A549 (cell line): Measurements from ENCODE around the gene UBE2H.

ENCODE experiments used
- BHLHE40 ChIP-seq: IDR thresholded peaks from 2 replicates; pipeline ENCODE4 v1.6.1; 2012; ENCODE audit warnings: low read depth, low read length, inconsistent platforms
- CHD2 ChIP-seq: fragments of 150-350 bp; IDR thresholded peaks from 2 replicates; pipeline ENCODE4 v1.6.1; 2014; ENCODE audit warnings: low read length; ENCODE audit not compliant: partially characterized antibody
- EP300 ChIP-seq, 2 experiments: fragments of >200 bp; sonication (Bioruptor Twin); formaldehyde crosslinking; IDR thresholded peaks; 2 replicates in 1 of 2; 3 replicates in 1 of 2; pipeline ENCODE4 v1.6.1; 2016 to 2017
- KDM5A ChIP-seq: fragments of 200-600 bp; sonication (generic); IDR thresholded peaks from 2 replicates; pipeline ENCODE4 v1.6.1; 2016; ENCODE audit warnings: antibody characterized with exemption, mild to moderate bottlenecking
- POLR2A ChIP-seq: IDR thresholded peaks from 2 replicates; pipeline ENCODE4 v1.6.1; 2012; ENCODE audit warnings: mild to moderate bottlenecking, low read length
- RCOR1 ChIP-seq: fragments of 150-350 bp; IDR thresholded peaks from 2 replicates; pipeline ENCODE4 v1.6.1; 2014; ENCODE audit warnings: antibody characterized with exemption, low read length, low read depth
- TF ChIP-seq, protein P1 (sequence below): fragments of >200 bp; sonication (Bioruptor Twin); formaldehyde crosslinking; IDR thresholded peaks from 3 replicates; pipeline ENCODE4 v1.5.1; 2016

DNA sequence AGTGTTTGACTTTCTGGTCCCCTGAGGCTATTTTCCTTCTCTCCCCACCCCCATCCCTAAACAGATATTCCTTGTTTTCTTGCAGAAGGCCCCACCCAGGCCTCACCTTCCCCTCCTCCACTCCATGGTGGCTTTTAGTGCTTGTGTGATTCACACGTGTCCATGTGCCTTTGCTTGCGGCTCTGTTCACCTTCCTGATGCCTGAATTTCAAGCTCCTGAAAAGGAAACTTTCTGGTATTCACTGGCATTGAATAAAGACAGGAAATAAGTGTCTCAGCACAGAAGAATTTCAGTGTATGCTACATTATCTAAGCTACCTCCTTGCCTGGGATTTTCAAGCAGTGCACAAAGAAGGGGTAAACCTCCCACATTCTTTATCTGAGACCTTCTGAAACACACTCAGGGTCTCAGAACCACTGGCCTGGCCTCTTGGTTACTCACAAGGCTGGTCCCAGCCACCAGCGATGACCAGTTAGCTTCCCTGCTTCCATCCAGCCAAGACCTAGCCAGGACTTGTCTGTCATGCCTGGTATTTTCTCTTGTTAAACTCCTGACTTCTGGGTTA lies 17.2 kb upstream of the UBE2H start:
- TF ChIP-seq CHD2 (no peak), BHLHE40 (0 out of 2 replicates have a peak, but pooled peaks have one; percentile 18), KDM5A (no peak), POLR2A (no peak), EP300 (IDR thresholded peaks at IDR 0.05) (no peak), RCOR1 (no peak)
- TF ChIP-seq, protein P1, sequence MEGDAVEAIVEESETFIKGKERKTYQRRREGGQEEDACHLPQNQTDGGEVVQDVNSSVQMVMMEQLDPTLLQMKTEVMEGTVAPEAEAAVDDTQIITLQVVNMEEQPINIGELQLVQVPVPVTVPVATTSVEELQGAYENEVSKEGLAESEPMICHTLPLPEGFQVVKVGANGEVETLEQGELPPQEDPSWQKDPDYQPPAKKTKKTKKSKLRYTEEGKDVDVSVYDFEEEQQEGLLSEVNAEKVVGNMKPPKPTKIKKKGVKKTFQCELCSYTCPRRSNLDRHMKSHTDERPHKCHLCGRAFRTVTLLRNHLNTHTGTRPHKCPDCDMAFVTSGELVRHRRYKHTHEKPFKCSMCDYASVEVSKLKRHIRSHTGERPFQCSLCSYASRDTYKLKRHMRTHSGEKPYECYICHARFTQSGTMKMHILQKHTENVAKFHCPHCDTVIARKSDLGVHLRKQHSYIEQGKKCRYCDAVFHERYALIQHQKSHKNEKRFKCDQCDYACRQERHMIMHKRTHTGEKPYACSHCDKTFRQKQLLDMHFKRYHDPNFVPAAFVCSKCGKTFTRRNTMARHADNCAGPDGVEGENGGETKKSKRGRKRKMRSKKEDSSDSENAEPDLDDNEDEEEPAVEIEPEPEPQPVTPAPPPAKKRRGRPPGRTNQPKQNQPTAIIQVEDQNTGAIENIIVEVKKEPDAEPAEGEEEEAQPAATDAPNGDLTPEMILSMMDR, result no peak
